ENCODE data around the gene IL12RB2. TPM values are rescaled to one million over a fixed set of nuclear protein-coding genes. Genes with fewer than 3 reads are reported as not detected.

The IL12RB2 gene
- total RNA-seq, 6 experiments from 2014 or later, result 0.12 to 1.3 (median 0.31) TPM

- intact Hi-C loops (cut with DNase I), result no loop called here
- DNase-seq (no peak), ATAC-seq (peak in 2 of 4 donors; percentile 26 to 46)
- no peaks in the 10 kb centered on the region for H3K27me3 ChIP-seq
- H3K4me3 ChIP-seq, result no peak overlapping the region
- H3K4me1 ChIP-seq, result no peaks in the 10 kb centered on the region
- H3K9me3 ChIP-seq, result no peaks in the 10 kb centered on the region
- no peak overlapping the region for H3K27ac ChIP-seq
- H3K36me3 ChIP-seq, result no peaks in the 10 kb centered on the region
- WGBS (ENCODE audit: insufficient coverage, low coverage, low lambda C conversion rate, missing lambda C conversion rate), result 49% methylated on average over 4 of the region's 4 CpGs
- TF ChIP-seq CTCF (IDR thresholded peaks at IDR 0.05), result no peak
- no peak for TF ChIP-seq POLR2A (IDR thresholded peaks at IDR 0.05)
Observed at GRCh38 chr1:67332653-67333529, 25.2 kb downstream of the IL12RB2 start.

DNA sequence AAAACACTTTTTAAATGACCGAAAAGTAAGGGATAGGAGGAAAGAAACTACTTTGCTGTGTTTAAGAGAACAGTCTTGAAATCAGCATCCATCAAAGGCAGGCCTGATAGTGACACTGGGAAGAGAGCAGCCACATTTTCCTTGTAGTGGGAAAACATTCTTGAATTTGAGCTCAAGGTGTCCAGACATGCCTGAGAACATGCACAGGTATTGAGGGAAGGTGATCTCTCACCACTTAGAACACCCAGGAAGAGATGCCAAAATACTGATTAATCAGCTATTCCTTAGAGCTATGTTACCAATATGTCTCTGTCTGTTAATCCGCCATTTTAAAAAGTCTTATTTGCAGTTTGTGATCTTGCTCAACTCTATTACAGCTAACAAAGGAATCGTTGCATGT lies 25.9 kb downstream of the IL12RB2 start:
- Histone ChIP-seq H3K4me1 (no peaks in the 10 kb centered on the region), H3K36me3 (no peaks in the 10 kb centered on the region), H3K27me3 (no peaks in the 10 kb centered on the region), H3K9me3 (no peaks in the 10 kb centered on the region), H3K27ac (no peak overlapping the region), H3K4me3 (no peak overlapping the region)
- no peak for DNase-seq
- 64% methylated on average over 3 of the region's 3 CpGs for WGBS (ENCODE audit: insufficient coverage, low coverage, low lambda C conversion rate, missing lambda C conversion rate)
- TF ChIP-seq POLR2A (IDR thresholded peaks at IDR 0.05) (no peak), CTCF (IDR thresholded peaks at IDR 0.05) (no peak)
- ATAC-seq, result no peak
- intact Hi-C loops (cut with DNase I), result no loop called here

- intact Hi-C loops (cut with DNase I), result no loop called here
- H3K27me3 ChIP-seq, result no peaks in the 10 kb centered on the region
- H3K36me3 ChIP-seq, result no peaks in the 10 kb centered on the region
- no peak for TF ChIP-seq CTCF (IDR thresholded peaks at IDR 0.05)
- H3K4me1 ChIP-seq, result no peaks in the 10 kb centered on the region
- no peaks in the 10 kb centered on the region for H3K9me3 ChIP-seq
- no peak for ATAC-seq
- no peak overlapping the region for H3K27ac ChIP-seq
- no peak overlapping the region for H3K4me3 ChIP-seq
- DNase-seq, result no peak
- WGBS (ENCODE audit: insufficient coverage, low coverage, low lambda C conversion rate, missing lambda C conversion rate), result 78% methylated on average over 1 of the region's 1 CpG
Observed at GRCh38 chr1:67335411-67335810, 27.7 kb downstream of the IL12RB2 start.

- intact Hi-C loops (cut with DNase I), result no loop called here
- Histone ChIP-seq H3K27me3 (no peaks in the 10 kb centered on the region), H3K4me1 (no peaks in the 10 kb centered on the region), H3K4me3 (no peak overlapping the region), H3K36me3 (no peaks in the 10 kb centered on the region), H3K27ac (no peak overlapping the region), H3K9me3 (no peaks in the 10 kb centered on the region)
- WGBS (ENCODE audit: insufficient coverage, low coverage, low lambda C conversion rate, missing lambda C conversion rate), result 91% methylated on average over 5 of the region's 5 CpGs
- no peak for DNase-seq
- no peak for TF ChIP-seq CTCF (IDR thresholded peaks at IDR 0.05)
- no peak for TF ChIP-seq POLR2A (IDR thresholded peaks at IDR 0.05)
- no peak for ATAC-seq
Observed at GRCh38 chr1:67336157-67336556, 28.5 kb downstream of the IL12RB2 start.
